Loucy (cell line): Measurements from ENCODE around the gene FGGY.

Experiments
- H2AFZ ChIP-seq: fragments of 200-600 bp; sonication (generic); 2 replicates; pipeline ENCODE4 v1.6.0; 2016; ENCODE audit warnings: antibody characterized with exemption, mild to moderate bottlenecking, low read length, moderate library complexity
- H3F3A ChIP-seq: fragments of 200-600 bp; 2 replicates; pipeline ENCODE4 v1.6.0; 2016; ENCODE audit warnings: antibody characterized with exemption, low read depth, mild to moderate bottlenecking
- H3K27me3 ChIP-seq: fragments of 200-600 bp; sonication (generic); 2 replicates; pipeline ENCODE4 v1.6.1; 2014; ENCODE audit warnings: low read length, mild to moderate bottlenecking; ENCODE audit not compliant: insufficient read depth, poor library complexity, severe bottlenecking
- H3K36me3 ChIP-seq: fragments of 200-600 bp; sonication (generic); 2 replicates; pipeline ENCODE4 v1.6.1; 2016; ENCODE audit warnings: low read length; ENCODE audit not compliant: insufficient read depth
- H3K4me1 ChIP-seq: fragments of 200-600 bp; sonication (generic); 2 replicates; pipeline ENCODE4 v1.5.1; 2014; ENCODE audit warnings: low read length, mild to moderate bottlenecking; ENCODE audit not compliant: insufficient read depth, poor library complexity, severe bottlenecking
- H3K4me2 ChIP-seq: fragments of 200-600 bp; sonication (generic); 2 replicates; pipeline ENCODE4 v1.6.0; 2014; ENCODE audit warnings: antibody characterized with exemption, low read length, low read depth, mild to moderate bottlenecking; ENCODE audit not compliant: poor library complexity, severe bottlenecking
- H3K4me3 ChIP-seq: fragments of 200-600 bp; sonication (generic); 2 replicates; pipeline ENCODE4 v1.5.1; 2014; ENCODE audit warnings: low read length, mild to moderate bottlenecking, mixed read lengths; ENCODE audit not compliant: poor library complexity, severe bottlenecking
- H3K79me2 ChIP-seq: fragments of 200-600 bp; sonication (generic); 2 replicates; pipeline ENCODE4 v1.6.1; 2014; ENCODE audit warnings: low read length; ENCODE audit not compliant: insufficient read depth
- H3K9ac ChIP-seq: fragments of 200-600 bp; sonication (generic); 2 replicates; pipeline ENCODE4 v1.6.0; 2014; ENCODE audit warnings: mild to moderate bottlenecking, low read depth, low read length, moderate library complexity; ENCODE audit not compliant: poor library complexity, severe bottlenecking
- H3K9me2 ChIP-seq: fragments of 200-600 bp; sonication (generic); replicated peaks from 2 replicates; pipeline ENCODE4 v1.6.1; 2016; ENCODE audit warnings: low read depth, low read length, mixed read lengths
- H3K9me3 ChIP-seq: fragments of 200-600 bp; sonication (generic); 2 replicates; pipeline ENCODE4 v1.6.1; 2014; ENCODE audit warnings: mild to moderate bottlenecking, antibody characterized with exemption, low read length, low read depth; ENCODE audit not compliant: insufficient read depth
- H4K20me1 ChIP-seq: fragments of 200-600 bp; sonication (generic); 2 replicates; pipeline ENCODE4 v1.6.0; 2014; ENCODE audit warnings: antibody characterized with exemption, low read length, mild to moderate bottlenecking; ENCODE audit not compliant: insufficient read depth, poor library complexity, severe bottlenecking
- EZH2phosphoT487 ChIP-seq: fragments of 200-600 bp; IDR thresholded peaks from 2 replicates; pipeline ENCODE4 v1.6.1; 2018; ENCODE audit warnings: antibody characterized with exemption, mild to moderate bottlenecking, moderate library complexity, borderline replicate concordance
- TF ChIP-seq, protein P1 (sequence below): fragments of 200-600 bp; sonication (generic); conservative IDR thresholded peaks from 2 replicates; pipeline ENCODE4 v1.5.1; 2014; ENCODE audit warnings: mild to moderate bottlenecking, antibody characterized with exemption, low read length

FGGY gene

DNA sequence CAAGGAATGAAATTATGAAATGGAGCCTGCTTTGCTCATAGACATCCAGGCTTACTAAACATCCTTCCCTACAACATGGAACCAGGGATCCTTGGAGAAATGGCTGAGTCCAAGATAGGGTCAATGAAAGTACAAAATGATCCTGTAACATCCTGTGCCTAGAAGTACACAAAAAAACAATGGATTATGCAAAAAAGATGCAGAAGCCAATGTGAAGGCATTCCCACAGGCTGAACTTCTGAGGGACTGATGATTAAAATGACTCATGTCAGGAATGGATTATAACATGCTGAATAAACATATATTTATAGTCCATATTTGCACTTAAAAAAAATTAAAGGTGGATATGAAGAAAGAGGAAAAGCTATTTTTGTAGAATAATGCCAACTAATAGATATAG is 507.4 kb downstream of the FGGY start:
- TF ChIP-seq EZH2phosphoT487, result no peak
- TF ChIP-seq, protein P1, sequence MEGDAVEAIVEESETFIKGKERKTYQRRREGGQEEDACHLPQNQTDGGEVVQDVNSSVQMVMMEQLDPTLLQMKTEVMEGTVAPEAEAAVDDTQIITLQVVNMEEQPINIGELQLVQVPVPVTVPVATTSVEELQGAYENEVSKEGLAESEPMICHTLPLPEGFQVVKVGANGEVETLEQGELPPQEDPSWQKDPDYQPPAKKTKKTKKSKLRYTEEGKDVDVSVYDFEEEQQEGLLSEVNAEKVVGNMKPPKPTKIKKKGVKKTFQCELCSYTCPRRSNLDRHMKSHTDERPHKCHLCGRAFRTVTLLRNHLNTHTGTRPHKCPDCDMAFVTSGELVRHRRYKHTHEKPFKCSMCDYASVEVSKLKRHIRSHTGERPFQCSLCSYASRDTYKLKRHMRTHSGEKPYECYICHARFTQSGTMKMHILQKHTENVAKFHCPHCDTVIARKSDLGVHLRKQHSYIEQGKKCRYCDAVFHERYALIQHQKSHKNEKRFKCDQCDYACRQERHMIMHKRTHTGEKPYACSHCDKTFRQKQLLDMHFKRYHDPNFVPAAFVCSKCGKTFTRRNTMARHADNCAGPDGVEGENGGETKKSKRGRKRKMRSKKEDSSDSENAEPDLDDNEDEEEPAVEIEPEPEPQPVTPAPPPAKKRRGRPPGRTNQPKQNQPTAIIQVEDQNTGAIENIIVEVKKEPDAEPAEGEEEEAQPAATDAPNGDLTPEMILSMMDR, result no peak
- H2AFZ ChIP-seq, result no peak overlapping the region
- H3K9ac ChIP-seq, result no peak overlapping the region
- no peak overlapping the region for H3K4me3 ChIP-seq
- H4K20me1 ChIP-seq, result no peaks in the 10 kb centered on the region
- H3K9me3 ChIP-seq, result no peaks in the 10 kb centered on the region
- H3K9me2 ChIP-seq, result no peaks in the 10 kb centered on the region
- no peaks in the 10 kb centered on the region for H3K27me3 ChIP-seq
- H3F3A ChIP-seq, result no peaks in the 10 kb centered on the region
- no peak overlapping the region for H3K4me2 ChIP-seq
- peaks cover 8% of the 10 kb centered on the region for H3K4me1 ChIP-seq
- no peaks in the 10 kb centered on the region for H3K79me2 ChIP-seq
- no peaks in the 10 kb centered on the region for H3K36me3 ChIP-seq

DNA sequence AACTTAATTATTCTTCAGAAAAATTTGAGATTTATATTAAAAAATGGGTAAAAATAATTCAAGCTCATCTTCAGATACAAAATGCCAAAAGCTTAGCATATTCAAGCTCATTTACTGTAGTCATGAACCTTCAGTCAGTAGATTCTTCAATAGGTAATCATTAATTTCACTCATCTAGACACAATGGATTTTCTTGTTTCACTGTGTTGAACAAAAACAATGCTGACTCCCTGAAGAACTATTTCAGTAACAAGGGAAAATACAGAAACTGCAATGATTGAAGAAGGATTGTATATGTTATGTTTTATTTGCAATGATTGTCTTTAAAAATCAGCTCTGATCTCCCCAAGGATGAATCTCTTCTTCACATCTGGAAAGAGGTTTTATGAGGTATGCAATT is 508.7 kb downstream of the FGGY start:
- Histone ChIP-seq H3K4me1 (peaks cover 8% of the 10 kb centered on the region), H3K79me2 (no peaks in the 10 kb centered on the region), H2AFZ (no peak overlapping the region), H3K4me3 (no peak overlapping the region), H3K9me2 (no peaks in the 10 kb centered on the region), H3K27me3 (no peaks in the 10 kb centered on the region), H4K20me1 (no peaks in the 10 kb centered on the region), H3K36me3 (no peaks in the 10 kb centered on the region), H3F3A (no peaks in the 10 kb centered on the region), H3K9ac (no peak overlapping the region), H3K9me3 (no peaks in the 10 kb centered on the region), H3K4me2 (no peak overlapping the region)
- TF ChIP-seq, protein P1, result no peak
- TF ChIP-seq EZH2phosphoT487, result no peak
